ENCODE measurements around the gene NUP93.

NUP93 gene

GRCh38 chr16:56729735-56730662, at the start of gene NUP93:
TSS of gene NUP93 (plus strand) at chr16:56730129. CDS start at chr16:56748248, 18,119 bp downstream.
- DNase-seq (ENCODE audit: low read depth): peak; percentile 94

DNA sequence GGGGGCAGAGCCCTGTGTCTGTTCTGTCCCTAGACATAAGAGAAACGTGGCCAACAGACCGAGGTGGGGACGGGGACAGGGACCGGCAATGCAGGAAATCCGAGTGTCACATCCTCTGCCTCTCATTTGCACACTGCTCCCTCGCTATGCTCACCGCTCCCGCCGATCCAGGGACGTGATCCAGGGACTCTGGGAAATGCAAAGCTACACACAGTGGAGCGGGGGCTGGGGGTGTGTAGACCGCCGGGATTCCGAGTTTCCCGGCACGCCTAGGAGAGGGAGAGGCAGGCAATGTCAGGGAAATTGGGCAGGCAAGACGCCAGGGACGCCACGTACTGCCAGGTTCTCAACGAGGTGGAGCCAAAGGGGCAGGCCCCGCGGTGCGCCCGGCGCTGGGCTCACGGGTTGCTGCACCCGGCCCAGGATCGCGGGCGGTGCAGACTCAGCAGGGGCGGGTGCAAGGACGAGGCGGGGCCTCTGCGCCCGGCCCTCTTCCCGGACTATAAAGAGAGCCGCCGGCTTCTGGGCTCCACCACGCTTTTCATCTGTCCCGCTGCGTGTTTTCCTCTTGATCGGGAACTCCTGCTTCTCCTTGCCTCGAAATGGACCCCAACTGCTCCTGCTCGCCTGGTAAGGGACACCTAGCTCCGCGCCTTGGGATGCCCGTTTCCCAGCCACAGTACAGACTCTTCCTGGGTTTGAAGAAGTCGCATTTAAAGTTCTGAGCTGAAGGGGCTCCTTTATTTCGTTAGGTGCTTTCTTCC, 47.8 kb upstream of the NUP93 start, which contains the start of gene MT1X:
MT1X (plus strand) TSS at position 532 of the 764 bp plus-strand sequence; CDS start at position 603, 71 bp downstream.
- peak; percentile 85 for DNase-seq (ENCODE audit: low read depth)

DNA sequence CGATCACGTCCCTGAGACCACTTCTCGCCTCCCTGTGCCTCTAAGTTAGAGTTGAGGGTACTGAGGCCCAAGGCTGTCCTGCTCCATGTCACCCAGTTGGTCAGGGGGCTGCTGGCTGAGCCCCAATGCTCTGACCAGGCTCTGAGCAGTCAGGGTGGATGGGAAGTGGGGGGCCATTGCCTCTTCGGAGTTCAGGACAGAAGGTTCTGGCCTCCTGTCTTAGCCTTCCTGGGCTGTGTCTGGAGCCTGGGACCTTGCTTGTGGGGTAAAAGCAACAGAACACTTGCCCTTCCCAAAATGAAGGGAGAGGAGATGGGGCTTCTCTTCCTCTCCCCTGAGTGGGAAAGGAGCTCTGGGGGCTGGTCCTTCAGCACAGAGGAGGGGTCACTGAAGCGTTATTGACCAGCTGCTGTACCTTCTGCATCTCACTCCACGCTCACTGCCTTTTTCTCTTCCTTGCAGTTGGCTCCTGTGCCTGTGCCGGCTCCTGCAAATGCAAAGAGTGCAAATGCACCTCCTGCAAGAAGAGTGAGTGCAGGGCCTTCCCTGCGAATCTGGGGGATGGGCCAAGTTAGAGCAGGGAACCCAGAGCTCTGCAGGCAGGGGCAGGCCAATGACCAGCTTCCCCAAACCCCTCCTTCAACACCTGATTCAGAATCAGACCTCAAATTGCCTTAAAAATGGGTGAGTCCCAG, 47.1 kb upstream of the NUP93 start:
- no peak for DNase-seq (ENCODE audit: low read depth)

DNA sequence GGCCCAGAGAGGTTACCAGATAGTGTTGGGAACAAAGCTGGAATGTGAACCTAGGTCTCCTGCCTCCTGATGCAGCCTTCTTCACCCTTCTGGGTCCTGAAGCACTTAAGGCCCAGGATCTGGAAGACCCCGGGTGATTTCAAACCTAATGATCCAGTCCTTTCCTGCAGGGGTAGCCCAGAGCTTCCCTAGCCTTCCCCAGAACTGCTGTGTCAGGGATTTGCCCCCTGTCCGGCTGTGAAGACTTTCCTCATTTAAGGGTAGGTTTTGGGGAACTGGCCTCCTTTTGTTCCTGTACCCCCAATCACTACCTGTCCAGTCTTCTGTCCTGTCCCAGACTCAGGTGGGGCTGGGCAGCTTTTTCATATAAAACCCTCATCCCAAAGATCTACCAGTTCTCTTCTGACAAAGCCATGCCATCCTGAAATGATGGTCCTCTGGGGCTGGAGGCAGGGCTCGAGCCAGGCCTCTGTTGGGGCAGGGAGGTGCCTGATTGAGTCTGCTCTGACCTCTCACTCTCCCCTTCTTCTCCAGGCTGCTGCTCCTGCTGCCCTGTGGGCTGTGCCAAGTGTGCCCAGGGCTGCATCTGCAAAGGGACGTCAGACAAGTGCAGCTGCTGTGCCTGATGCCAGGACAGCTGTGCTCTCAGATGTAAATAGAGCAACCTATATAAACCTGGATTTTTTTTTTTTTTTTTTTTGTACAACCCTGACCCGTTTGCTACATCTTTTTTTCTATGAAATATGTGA, 46.3 kb upstream of the NUP93 start:
- DNase-seq (ENCODE audit: low read depth): no peak

DNA sequence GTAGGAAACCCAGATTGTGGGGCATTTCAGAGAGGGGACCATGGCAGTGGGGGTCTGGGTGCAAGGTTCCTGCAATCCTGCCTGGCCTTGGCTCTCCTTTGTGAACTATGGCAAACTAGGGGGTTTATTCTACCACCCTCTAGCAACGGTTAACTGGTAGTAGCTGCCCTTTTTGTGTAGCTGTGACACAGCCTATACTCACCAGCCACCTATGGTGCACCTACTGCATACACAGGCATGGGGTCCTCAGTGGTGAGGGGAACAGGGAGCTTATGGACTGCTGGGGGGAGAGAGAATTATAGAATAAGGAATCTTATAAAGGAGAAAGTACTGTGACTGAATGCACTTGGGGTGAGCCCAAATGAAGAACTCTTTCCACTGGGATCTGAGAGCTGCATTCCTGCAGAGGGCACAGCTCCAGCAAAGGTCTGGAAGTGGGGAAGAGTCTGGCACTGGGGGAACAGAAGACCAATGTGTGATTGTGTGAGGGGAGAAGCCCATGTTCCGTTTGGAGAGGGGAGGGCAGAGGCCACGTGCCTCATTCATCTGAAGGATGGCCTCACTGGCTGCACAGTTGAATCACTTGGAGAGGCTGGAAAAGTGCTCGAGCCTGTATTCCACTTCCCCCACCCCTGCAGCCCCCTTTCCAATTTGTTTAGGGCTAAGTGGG, 45.5 kb upstream of the NUP93 start:
- DNase-seq (ENCODE audit: low read depth): no peak

DNA sequence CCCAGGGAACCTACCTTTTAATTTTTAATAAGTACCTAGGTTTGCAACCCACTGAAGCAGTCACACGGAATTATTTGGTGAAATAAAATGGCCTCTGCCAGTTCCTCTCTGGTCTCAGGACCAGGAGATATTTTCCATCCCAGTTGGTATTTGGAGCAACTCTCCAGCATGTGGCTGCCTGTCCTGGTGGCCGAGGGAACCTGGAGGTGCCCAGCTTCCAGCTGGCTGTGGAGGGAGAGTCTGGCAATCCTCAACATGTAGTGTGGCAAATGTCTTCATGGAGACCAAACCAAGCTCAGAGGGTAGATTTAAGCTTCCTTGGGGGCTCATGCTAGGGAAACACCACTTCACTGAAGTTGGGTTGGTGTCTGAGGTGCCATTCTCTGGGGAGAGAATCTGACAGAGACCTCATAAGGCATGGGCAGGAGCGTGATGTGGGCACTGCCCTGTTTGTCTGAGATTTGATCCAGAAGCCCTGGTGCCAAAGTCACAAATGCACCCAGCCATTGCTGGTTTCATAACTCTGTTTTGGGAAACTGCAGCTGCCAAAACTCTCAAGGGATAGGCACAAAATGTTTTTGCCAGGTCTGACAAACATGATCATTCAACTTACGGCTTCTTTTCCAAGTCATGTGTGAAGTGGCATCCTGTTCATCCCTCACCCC, 44.9 kb upstream of the NUP93 start:
- DNase-seq (ENCODE audit: low read depth): no peak

- DNase-seq (ENCODE audit: low read depth): no peak
These were observed 43.2 kb upstream of the NUP93 start for GRCh38 chr16:56686758-56687157.

GRCh38 chr16:56688762-56689161, 41.2 kb upstream of the NUP93 start:
- no peak for DNase-seq (ENCODE audit: low read depth)

DNA sequence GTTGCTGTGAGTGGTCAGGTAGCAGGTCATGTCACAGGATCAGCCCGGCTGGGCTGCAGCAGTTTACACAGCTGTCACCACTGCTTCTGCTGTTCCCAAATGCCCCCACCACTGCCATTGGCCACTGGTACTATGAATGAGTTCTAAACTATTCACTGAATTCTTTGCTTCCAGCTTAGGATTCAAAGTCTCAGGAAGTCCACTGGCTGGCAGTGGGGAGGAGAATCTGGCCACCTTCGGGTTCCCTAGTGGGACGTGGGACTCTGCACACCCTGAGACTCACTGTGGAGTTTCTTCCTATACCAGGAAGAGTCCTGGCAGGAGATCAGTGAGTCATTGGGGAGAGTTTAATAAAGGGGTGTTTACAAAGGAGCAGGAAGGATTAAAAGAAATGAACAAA, 40.8 kb upstream of the NUP93 start:
- DNase-seq (ENCODE audit: low read depth): peak; percentile 20

DNA sequence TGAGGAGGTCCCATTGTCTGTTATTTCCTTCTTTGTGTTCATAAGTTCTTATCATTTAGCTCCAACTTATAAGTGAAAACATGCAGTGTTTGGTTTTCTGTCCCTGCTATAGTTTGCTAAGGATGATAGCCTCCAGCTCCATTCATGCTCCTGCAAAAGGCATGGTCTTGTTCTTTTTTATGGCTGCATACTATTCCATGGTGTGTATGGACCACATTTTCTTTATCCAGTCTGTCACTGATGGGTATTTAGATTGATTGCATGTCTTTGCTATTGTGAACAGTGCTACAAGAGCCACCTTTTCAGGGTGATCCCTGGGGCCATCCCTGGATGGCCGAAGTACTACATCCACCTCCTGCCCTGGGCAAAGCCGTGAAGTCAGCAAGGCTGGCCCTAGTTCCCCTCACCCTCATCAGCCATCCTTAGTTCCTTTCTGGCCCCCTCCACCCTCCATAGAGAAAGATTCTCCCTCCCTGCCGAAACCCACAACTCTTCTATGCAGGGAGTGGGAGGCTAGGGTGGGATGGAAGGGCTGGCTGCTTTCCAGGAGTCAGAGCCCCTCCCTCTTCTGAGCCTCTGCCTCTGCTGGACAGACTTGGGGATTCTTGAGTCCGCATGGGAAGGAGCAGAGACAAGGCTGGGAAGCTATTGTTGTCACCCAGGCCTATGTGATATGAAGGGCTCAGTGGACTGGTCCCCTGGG, 39.4 kb upstream of the NUP93 start:
- DNase-seq (ENCODE audit: low read depth): no peak

- peak; percentile 44 for DNase-seq (ENCODE audit: low read depth)
These were observed 38.0 kb upstream of the NUP93 start for GRCh38 chr16:56691885-56692284.

DNA sequence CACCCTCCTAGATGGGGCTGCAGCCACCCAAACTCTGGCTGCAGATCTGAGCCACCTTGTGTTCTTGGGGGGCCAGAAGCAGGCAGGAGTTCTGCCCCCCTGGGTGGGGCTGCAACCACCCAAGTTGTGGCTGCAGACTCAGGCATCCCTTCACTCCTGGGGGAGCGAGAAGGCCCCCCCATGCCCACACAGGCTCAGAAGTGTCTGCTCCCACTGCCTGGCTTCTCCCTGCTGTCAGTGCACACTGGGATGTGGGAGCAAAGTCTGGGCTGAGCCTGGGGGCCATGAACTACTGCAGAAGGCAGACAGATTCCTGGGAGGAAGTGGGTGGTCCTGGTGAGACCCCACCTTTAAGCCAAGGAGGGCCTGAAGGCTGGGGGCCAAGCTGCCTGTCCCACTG, 34.7 kb upstream of the NUP93 start:
- no peak for DNase-seq (ENCODE audit: low read depth)

DNA sequence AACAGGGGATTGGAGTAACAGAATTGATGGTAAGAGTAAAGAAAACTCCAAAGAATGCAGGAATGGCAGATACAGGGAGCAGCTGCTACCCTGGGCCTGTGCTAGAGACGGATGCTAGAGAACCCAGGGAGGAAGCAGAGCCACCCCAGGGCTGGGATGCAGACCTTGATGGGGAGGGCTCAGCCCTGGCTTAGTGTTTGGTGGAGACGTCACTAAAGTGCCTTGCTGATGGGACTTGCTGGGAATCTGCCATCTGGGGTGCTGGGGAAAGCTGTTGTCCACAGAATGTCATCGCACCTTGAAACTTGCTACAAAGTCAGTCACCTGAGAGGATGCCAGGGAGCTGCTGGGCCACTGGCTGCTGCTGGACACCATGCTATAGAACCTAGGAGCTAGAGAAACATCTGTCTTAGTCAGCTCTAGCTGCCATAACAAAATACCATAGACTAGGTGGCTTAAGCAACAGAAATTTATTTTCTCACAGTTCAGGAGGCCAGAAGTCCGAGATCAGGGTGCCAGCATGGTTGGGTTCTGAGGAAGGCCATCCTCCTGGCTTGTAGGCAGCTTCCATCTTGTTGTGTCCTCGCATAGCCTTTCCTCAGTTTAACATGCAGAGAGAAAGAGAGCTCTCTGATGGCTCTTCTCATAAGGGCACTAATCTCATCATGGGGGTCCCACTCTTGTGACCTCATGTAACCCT, 32.3 kb upstream of the NUP93 start:
- DNase-seq (ENCODE audit: low read depth): no peak

DNA sequence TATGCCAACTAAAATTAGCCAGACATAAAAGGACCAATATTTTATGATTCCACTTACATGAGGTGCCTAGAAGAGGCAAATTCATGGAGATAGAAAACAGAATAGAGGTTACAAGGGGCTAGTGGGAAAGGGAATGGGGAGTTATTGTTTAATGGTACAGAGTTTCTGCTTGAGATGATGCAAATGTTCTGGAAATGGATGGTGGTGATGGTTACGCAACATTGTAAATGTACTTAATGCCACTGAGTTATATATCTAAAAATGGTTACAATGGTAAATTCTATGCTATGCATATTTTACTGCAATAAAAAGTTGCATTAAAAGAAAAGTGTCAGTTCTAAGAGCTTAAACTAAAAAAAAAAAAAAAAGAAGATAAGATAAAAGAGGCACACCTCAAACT, 29.7 kb upstream of the NUP93 start:
- DNase-seq (ENCODE audit: low read depth): peak; percentile 30

DNA sequence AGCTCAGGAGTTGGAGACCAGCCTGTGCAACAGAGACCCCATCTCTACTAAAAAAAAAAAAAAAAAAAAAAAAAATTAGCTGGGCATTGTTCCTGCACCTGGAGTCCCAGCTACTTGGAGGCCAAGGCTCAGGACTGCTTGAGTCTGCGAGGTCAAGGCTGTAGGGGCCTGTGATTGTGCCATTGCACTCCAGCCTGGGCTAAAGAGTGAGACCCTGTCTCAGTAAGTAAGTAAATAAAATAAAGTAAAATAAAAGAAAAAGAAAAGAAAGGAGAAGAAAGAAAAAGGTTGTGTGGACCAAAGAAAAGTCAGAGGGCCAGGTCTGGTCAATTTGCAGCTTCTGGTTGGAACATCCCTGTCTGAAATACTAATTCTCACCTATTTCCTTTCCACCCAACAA, 29.3 kb upstream of the NUP93 start:
- DNase-seq (ENCODE audit: low read depth): no peak

DNA sequence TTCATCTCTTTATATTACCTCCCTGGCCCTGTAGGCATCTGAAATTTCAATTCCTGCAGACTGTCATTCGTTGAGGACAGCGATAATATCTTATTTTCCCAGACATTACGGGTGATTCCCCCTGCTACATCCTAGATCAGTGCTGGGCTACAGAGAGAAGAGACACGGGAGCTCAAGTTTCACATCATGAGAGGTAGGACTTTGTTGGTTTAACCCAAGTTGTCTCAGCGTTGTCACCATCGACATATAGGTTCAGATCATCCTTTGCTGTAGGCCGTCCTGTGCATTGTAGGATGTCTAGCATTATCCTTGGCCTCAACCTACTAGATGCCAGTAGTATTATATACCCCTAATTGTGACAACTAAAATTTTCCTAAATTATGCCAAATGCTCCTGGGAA, 28.4 kb upstream of the NUP93 start:
- DNase-seq (ENCODE audit: low read depth): no peak

DNA sequence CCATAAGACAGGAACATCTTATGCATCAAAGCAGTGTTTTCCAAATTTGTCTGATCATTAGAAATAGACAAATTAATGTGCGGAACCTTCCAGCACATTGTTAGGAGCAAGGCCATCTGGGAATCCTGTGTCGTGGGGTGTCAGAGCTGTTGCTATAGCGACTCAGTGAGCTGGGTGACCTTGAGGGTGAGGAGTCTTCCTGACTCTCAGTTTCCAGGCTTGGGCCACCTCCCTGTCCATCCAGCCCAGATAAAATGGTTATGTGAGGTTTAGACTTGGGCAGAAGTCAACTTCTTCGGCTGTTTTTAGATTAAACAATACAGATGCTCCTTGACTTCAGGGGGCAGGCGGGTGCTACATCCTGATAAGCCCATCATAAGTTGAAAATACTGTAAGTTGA, 27.1 kb upstream of the NUP93 start:
- DNase-seq (ENCODE audit: low read depth): no peak

GRCh38 chr16:56708525-56709442, 21.1 kb upstream of the NUP93 start:
- no peak for DNase-seq (ENCODE audit: low read depth)
